HG03575 (cell line): ENCODE results near the gene SNCAIP.

Source experiments
- ATAC-seq: cut with Tn5 transposase; IDR thresholded peaks from one replicate; pipeline ENCODE4 v1.9.1; 2021; ENCODE audit not compliant: unreplicated experiment, insufficient number of reproducible peaks, low FRiP score; ENCODE audit errors: extremely low read depth

The SNCAIP gene

GRCh38 chr5:122384739-122385235 lies 72.8 kb downstream of the SNCAIP start:
- ATAC-seq, result no peak

- no peak for ATAC-seq
Observed at GRCh38 chr5:122385286-122385685, 73.2 kb downstream of the SNCAIP start.

GRCh38 chr5:122385808-122386207 lies 73.8 kb downstream of the SNCAIP start:
- ATAC-seq, result no peak

- no peak for ATAC-seq
Observed at GRCh38 chr5:122390154-122390553, 78.1 kb downstream of the SNCAIP start.

GRCh38 chr5:122390694-122391093 lies 78.7 kb downstream of the SNCAIP start:
- ATAC-seq, result no peak

GRCh38 chr5:122391621-122392020 lies 79.6 kb downstream of the SNCAIP start:
- ATAC-seq, result no peak

GRCh38 chr5:122392224-122392623 lies 80.2 kb downstream of the SNCAIP start:
- no peak for ATAC-seq

GRCh38 chr5:122392824-122393223 lies 80.8 kb downstream of the SNCAIP start:
- no peak for ATAC-seq

GRCh38 chr5:122394284-122394930 lies 82.4 kb downstream of the SNCAIP start:
- ATAC-seq, result no peak

- ATAC-seq, result no peak
Observed at GRCh38 chr5:122398016-122398415, 86.0 kb downstream of the SNCAIP start.

GRCh38 chr5:122400341-122400740 lies 88.3 kb downstream of the SNCAIP start:
- no peak for ATAC-seq

GRCh38 chr5:122400938-122401337 lies 88.9 kb downstream of the SNCAIP start:
- no peak for ATAC-seq

- no peak for ATAC-seq
Observed at GRCh38 chr5:122401976-122402725, 90.1 kb downstream of the SNCAIP start.

- ATAC-seq, result no peak
Observed at GRCh38 chr5:122402955-122403685, 91.1 kb downstream of the SNCAIP start.

- no peak for ATAC-seq
Observed at GRCh38 chr5:122404018-122404417, 92.0 kb downstream of the SNCAIP start.

GRCh38 chr5:122404653-122405362 lies 92.8 kb downstream of the SNCAIP start:
- no peak for ATAC-seq

GRCh38 chr5:122405751-122406150 lies 93.7 kb downstream of the SNCAIP start:
- no peak for ATAC-seq

- no peak for ATAC-seq
Observed at GRCh38 chr5:122406181-122406580, 94.1 kb downstream of the SNCAIP start.

GRCh38 chr5:122408592-122409224 lies 96.7 kb downstream of the SNCAIP start:
- ATAC-seq, result no peak
